Gastrocnemius medialis (tissue), 4 donors: ENCODE measurements around the gene GPATCH2. TPM values are rescaled to one million over a fixed set of nuclear protein-coding genes. Genes with fewer than 3 reads are reported as not detected.

Experiments used
- ATAC-seq, 2 donors: fragments of 150-250 bp; one replicate each; pipeline ENCODE4 v1.9.1; 2016
- DNase-seq, 2 donors: peaks; one replicate each; pipeline ENCODE4 v3.0.0-alpha.2; 2019
- H3K27ac ChIP-seq, 4 donors: fragments of 200-600 bp; sonication (generic); 1 replicate in 1 of 4; 2 replicates in 3 of 4; pipeline ENCODE4 v1.5.1; 2016 to 2018; ENCODE audit warnings: mild to moderate bottlenecking in 2 of 4, moderate library complexity in 1 of 4
- H3K27me3 ChIP-seq, 3 donors: fragments of 200-600 bp; sonication (generic) in 2 of 3; 1 replicate in 1 of 3; 2 replicates in 2 of 3; pipeline versions ENCODE4 v1.5.1 to v1.6.0; 2016 to 2019; ENCODE audit warnings: mild to moderate bottlenecking in 1 of 3, moderate library complexity in 1 of 3
- H3K36me3 ChIP-seq, 2 donors: fragments of 200-600 bp; sonication (generic) in 1 of 2; one replicate each; pipeline ENCODE4 v1.5.1; 2017 to 2018
- H3K4me1 ChIP-seq, 2 donors: fragments of 200-600 bp; sonication (generic) in 1 of 2; one replicate each; pipeline ENCODE4 v1.5.1; 2016 to 2017; ENCODE audit warnings: mild to moderate bottlenecking in 2 of 2
- H3K4me3 ChIP-seq, 4 donors: fragments of 200-600 bp; sonication (generic) in 3 of 4; 1 replicate in 1 of 4; 2 replicates in 3 of 4; pipeline ENCODE4 v1.5.1; 2016 to 2019; ENCODE audit warnings: mild to moderate bottlenecking in 2 of 4
- H3K9me3 ChIP-seq, 3 donors: fragments of 200-600 bp; sonication (generic) in 2 of 3; 1 replicate in 1 of 3; 2 replicates in 2 of 3; pipeline ENCODE4 v1.5.1; 2016 to 2019
- POLR2A ChIP-seq, 2 donors: fragments of 450-650 bp; IDR thresholded peaks; one replicate each; pipeline ENCODE4 v1.6.1; 2017; ENCODE audit warnings: antibody characterized with exemption in 2 of 2, mild to moderate bottlenecking in 2 of 2, moderate library complexity in 2 of 2
- in situ Hi-C, 4 donors: fragments of 200-750 bp; cut with MboI; loops; one replicate each; pipeline versions ENCODE4 v1.15.0 to v1.8.0; 2017; ENCODE audit warnings: low sequenced_read_pairs in 4 of 4
- intact Hi-C: fragments of 100-400 bp; cut with DNase I; formaldehyde crosslinking; loops from one replicate; pipeline ENCODE4 v1.15.1; 2023; ENCODE audit warnings: low total_unique reads
- total RNA-seq, 4 donors: library from RNA; depleted of rRNA; stranded (reverse); fragments of >200 nt; gene quantifications; one replicate each; pipeline versions ENCODE4 v1.1.0 to v1.2.3, GENCODE V29; 2016
- TF ChIP-seq, protein P1 (sequence below), 5 experiments: fragments of 450-650 bp in 3 of 5; fragments of 200-600 bp in 2 of 5; sonication (generic) in 2 of 5; IDR thresholded peaks in 4 of 5; conservative IDR thresholded peaks in 1 of 5; 1 replicate in 4 of 5; 2 replicates in 1 of 5; pipeline ENCODE4 v1.5.1; 2016 to 2019; ENCODE audit warnings: antibody characterized with exemption in 5 of 5, mild to moderate bottlenecking in 3 of 5, moderate library complexity in 3 of 5

Gene GPATCH2
- total RNA-seq, 4 donors from 2014 or later, result 3.6 to 9.3 (median 6.9) TPM

DNA sequence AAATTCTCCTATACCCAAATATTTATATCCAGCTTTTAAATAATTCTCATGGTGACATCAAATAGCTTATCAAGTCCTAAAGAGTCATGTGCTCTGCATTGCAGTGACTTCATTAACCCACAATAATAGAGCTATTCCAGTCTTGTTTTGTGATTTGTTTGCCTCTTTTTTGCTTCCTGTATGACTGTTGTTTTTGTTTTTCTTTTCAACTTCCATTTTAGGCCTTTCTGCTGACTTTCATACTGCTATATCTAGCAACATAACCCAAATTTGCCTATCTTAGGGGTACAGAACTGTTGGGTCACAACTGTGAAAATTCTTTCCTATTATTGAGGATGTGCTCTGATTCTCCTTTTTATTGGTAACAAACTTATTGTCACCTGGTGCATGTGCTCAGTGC lies 30.5 kb upstream of the GPATCH2 start:
- H3K27ac ChIP-seq, result no peak overlapping the region
- in situ Hi-C loops, result no loop called here
- no peaks in the 10 kb centered on the region for H3K4me1 ChIP-seq
- intact Hi-C loops, result no loop called here
- TF ChIP-seq POLR2A (IDR thresholded peaks at IDR 0.05), result no peak
- TF ChIP-seq, protein P1, sequence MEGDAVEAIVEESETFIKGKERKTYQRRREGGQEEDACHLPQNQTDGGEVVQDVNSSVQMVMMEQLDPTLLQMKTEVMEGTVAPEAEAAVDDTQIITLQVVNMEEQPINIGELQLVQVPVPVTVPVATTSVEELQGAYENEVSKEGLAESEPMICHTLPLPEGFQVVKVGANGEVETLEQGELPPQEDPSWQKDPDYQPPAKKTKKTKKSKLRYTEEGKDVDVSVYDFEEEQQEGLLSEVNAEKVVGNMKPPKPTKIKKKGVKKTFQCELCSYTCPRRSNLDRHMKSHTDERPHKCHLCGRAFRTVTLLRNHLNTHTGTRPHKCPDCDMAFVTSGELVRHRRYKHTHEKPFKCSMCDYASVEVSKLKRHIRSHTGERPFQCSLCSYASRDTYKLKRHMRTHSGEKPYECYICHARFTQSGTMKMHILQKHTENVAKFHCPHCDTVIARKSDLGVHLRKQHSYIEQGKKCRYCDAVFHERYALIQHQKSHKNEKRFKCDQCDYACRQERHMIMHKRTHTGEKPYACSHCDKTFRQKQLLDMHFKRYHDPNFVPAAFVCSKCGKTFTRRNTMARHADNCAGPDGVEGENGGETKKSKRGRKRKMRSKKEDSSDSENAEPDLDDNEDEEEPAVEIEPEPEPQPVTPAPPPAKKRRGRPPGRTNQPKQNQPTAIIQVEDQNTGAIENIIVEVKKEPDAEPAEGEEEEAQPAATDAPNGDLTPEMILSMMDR (IDR thresholded peaks at IDR 0.05 in 4 of 5, conservative IDR thresholded peaks at IDR 0.05 in 1 of 5), result no peak
- H3K4me3 ChIP-seq, result no peak overlapping the region
- ATAC-seq, result no peak
- no peaks in the 10 kb centered on the region for H3K36me3 ChIP-seq
- H3K27me3 ChIP-seq, result no peaks in the 10 kb centered on the region
- H3K9me3 ChIP-seq, result no peaks in the 10 kb centered on the region
- no peak for DNase-seq

DNA sequence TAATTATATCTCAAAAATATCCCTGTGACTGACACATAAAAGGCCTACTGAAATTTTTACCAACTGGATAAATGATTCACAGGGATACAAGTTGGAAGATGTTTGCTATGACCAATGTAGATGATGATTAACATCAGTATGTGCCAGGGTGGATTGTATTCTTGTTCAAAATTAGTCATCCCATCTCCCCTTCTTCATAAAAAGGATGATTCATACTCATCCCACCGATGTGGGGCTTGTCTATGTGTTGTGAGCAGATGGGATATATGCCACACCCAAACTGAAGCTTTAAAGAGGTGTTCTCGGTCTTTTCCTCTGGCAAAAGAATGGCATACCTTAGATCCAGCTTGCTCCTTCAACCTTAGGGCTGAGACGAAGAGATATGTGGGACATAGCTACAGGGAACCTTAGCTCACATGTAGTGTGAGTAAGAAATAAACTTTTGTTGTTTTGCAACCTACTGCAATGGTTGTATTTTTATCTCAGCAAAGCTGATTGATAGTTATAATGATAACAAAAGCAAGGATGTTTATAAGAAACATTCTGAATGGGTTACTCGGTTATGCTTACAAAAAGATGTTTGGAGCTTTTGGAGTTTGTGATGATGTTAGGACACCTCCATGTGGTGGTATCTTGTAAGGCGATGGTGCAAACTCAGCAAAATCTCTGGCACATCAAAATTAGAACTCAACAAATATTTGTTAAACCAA lies 29.6 kb upstream of the GPATCH2 start:
- Histone ChIP-seq H3K4me3 (no peak overlapping the region), H3K9me3 (no peaks in the 10 kb centered on the region), H3K36me3 (no peaks in the 10 kb centered on the region), H3K27me3 (no peaks in the 10 kb centered on the region), H3K27ac (no peak overlapping the region), H3K4me1 (no peaks in the 10 kb centered on the region)
- intact Hi-C loops, result no loop called here
- ATAC-seq (no peak), DNase-seq (no peak)
- in situ Hi-C loops, result no loop called here
- no peak for TF ChIP-seq POLR2A (IDR thresholded peaks at IDR 0.05)
- TF ChIP-seq, protein P1 (IDR thresholded peaks at IDR 0.05 in 4 of 5, conservative IDR thresholded peaks at IDR 0.05 in 1 of 5), result peak in 1 of 5 experiments; percentile 24

DNA sequence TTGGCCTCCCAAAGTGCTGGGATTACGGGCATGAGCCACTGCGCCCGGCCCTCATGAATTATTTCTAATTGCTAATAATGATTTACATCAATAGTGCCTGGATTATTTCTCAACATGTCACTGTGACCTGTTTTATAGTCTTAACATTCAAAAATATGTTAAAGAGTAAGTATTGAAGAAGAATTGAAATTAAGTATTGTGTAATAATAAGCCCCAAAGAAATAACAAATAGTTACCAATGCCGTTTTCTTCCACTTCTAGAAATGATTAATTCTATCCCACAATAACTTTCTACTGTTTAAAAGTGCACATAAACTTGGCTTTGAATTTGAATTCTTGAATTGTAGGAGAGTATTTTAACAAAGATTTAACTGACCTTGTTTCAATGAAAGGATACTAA lies 19.8 kb upstream of the GPATCH2 start:
- Histone ChIP-seq H3K27me3 (no peaks in the 10 kb centered on the region), H3K9me3 (no peaks in the 10 kb centered on the region), H3K27ac (no peak overlapping the region), H3K4me3 (no peak overlapping the region), H3K4me1 (no peaks in the 10 kb centered on the region), H3K36me3 (no peaks in the 10 kb centered on the region)
- no peak for DNase-seq
- no peak for ATAC-seq
- intact Hi-C loops (no loop called here), in situ Hi-C loops (no loop called here)
- no peak for TF ChIP-seq POLR2A (IDR thresholded peaks at IDR 0.05)
- TF ChIP-seq, protein P1 (IDR thresholded peaks at IDR 0.05 in 4 of 5, conservative IDR thresholded peaks at IDR 0.05 in 1 of 5), result no peak

DNA sequence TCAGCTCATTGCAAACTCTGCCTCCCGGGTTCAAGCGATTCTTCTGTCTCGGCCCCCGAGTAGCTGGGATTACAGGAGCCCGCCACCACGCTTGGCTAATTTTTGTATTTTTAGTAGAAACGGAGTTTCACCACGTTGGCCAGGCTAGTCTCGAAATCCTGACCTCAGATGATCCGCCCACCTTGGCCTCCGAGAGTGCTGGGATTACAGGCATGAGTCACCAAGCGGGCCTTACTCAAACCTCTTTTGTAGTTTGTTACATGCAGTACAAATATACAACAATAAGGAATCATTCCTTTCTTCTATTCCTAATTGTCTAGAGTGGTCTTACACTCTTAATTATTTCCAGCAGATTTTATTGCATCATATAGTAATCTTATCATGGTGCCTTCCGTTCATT lies 16.9 kb upstream of the GPATCH2 start:
- TF ChIP-seq, protein P1 (IDR thresholded peaks at IDR 0.05 in 4 of 5, conservative IDR thresholded peaks at IDR 0.05 in 1 of 5), result no peak
- TF ChIP-seq POLR2A (IDR thresholded peaks at IDR 0.05), result no peak
- no peak for ATAC-seq
- Histone ChIP-seq H3K4me3 (no peak overlapping the region), H3K27me3 (no peaks in the 10 kb centered on the region), H3K4me1 (no peaks in the 10 kb centered on the region), H3K9me3 (no peaks in the 10 kb centered on the region), H3K36me3 (no peaks in the 10 kb centered on the region), H3K27ac (no peak overlapping the region)
- intact Hi-C loops (no loop called here), in situ Hi-C loops (no loop called here)
- DNase-seq, result no peak

DNA sequence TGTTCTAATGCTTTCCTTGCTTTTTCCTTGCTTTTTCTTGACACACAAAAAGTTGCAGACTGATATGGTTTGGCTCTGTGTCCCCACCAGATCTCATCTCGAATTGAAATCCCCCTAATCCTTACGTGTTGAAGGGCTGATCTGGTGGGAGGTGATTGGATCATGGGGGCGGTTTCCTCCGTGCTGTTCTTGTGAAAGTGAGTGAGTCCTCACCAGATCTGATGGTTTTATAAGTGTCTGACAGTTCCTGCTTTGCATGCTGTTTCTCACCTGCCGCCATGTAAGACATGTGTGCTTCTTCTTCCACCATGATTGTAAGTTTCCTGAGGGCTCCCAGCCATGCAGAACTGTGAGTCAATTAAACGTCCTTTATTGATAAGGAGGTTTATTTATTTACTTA lies 11.6 kb upstream of the GPATCH2 start:
- Histone ChIP-seq H3K27ac (no peak overlapping the region), H3K36me3 (no peaks in the 10 kb centered on the region), H3K4me3 (no peak overlapping the region), H3K4me1 (no peaks in the 10 kb centered on the region), H3K9me3 (no peaks in the 10 kb centered on the region), H3K27me3 (no peaks in the 10 kb centered on the region)
- ATAC-seq (no peak), DNase-seq (no peak)
- in situ Hi-C loops (no loop called here), intact Hi-C loops (no loop called here)
- no peak for TF ChIP-seq POLR2A (IDR thresholded peaks at IDR 0.05)
- TF ChIP-seq, protein P1 (IDR thresholded peaks at IDR 0.05 in 4 of 5, conservative IDR thresholded peaks at IDR 0.05 in 1 of 5), result no peak
